Measurements from ENCODE around the gene MYL5. TPM values are rescaled to one million over a fixed set of nuclear protein-coding genes. Genes with fewer than 3 reads are reported as not detected.
A peak's percentile ranks its signal among the peaks of the same experiment; 100 is the strongest.

Gene MYL5
- total RNA-seq, 4 donors from 2014 or later: 4.6 to 9.9 TPM; not detected in 2

DNA sequence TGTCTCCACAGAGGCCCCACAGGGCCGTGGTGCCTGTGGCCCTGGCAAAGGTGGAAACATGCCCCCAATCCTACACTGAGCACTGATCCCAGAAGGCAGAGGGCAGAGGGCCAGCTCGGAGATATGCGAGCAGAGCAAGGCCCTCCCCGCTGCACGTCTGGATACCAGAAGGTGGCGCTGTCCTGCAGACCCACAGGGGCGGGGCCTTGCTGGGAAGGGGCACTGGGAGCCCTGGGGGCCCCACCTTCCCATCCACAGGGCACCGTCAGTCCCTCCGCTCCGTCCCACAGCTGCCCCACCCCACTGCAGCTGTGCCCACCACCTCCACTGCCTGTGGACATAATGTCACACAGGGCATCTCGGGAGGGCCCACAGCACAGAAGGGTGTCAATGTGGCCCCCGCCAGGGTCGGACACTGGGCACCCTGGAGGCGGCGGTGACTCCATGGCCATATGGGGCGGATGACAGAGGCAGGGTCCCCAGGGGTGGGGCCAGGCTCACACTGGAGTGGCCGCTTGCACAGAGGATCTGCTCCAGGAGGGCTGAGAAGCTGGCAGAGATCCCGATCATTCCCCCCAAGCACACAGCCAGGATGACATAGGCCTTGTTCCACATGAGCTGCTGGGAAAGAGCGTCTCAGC, 9.8 kb downstream of the MYL5 start:
- H3K27me3 ChIP-seq: no peaks in the 10 kb centered on the region

DNA sequence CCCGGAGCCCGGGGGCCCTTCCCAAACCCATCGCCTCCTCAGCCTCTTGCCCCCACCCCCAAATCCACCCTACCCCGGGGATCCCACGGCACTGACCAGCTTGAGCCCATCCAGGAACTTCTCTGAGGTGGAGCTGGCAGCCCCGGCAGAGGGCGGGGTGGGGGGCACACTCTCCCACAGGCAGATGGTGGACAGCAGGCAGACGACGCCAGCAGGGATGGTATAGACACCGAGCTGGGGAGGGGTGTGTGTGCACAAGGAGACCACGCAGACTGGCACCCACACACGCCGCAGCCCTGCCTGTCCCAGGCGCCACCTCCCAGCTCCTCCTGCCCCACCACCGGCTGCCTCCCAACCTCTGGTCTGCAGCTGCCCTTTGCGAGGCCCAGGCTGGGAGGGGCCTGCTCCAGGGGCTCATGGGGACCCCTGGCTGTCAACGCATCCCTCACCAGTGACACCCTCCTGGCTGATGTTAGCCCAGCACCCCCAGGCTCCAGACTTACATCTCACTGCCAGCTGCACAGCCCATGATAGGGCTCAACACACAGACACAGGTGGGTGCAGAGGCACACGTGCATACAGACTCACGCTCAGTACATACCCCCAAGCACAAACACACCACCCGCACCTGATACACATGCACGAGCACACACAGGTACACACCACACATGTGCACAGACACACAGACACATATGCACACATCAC, 10.4 kb downstream of the MYL5 start:
- TF ChIP-seq POLR2A (IDR thresholded peaks at IDR 0.05): no peak
- TF ChIP-seq, protein P1, sequence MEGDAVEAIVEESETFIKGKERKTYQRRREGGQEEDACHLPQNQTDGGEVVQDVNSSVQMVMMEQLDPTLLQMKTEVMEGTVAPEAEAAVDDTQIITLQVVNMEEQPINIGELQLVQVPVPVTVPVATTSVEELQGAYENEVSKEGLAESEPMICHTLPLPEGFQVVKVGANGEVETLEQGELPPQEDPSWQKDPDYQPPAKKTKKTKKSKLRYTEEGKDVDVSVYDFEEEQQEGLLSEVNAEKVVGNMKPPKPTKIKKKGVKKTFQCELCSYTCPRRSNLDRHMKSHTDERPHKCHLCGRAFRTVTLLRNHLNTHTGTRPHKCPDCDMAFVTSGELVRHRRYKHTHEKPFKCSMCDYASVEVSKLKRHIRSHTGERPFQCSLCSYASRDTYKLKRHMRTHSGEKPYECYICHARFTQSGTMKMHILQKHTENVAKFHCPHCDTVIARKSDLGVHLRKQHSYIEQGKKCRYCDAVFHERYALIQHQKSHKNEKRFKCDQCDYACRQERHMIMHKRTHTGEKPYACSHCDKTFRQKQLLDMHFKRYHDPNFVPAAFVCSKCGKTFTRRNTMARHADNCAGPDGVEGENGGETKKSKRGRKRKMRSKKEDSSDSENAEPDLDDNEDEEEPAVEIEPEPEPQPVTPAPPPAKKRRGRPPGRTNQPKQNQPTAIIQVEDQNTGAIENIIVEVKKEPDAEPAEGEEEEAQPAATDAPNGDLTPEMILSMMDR (IDR thresholded peaks at IDR 0.05): no peak

More for the DNA sequence above, 9.8 kb downstream of the MYL5 start:
- Histone ChIP-seq H3K36me3 (no peaks in the 10 kb centered on the region), H3K27ac (no peak overlapping the region), H3K4me3 (no peak overlapping the region), H3K9me3 (no peaks in the 10 kb centered on the region), H3K4me1 (peaks cover 0 to 23% of the 10 kb centered on the region in 2 donors)
- TF ChIP-seq, protein P1 (IDR thresholded peaks at IDR 0.05): peak in 2 of 4 experiments; percentile 35 to 42
- TF ChIP-seq POLR2A (IDR thresholded peaks at IDR 0.05): no peak
- no peak for DNase-seq
- intact Hi-C loops (cut with DNase I; ENCODE audit: low total_unique reads): no loop called here

DNA sequence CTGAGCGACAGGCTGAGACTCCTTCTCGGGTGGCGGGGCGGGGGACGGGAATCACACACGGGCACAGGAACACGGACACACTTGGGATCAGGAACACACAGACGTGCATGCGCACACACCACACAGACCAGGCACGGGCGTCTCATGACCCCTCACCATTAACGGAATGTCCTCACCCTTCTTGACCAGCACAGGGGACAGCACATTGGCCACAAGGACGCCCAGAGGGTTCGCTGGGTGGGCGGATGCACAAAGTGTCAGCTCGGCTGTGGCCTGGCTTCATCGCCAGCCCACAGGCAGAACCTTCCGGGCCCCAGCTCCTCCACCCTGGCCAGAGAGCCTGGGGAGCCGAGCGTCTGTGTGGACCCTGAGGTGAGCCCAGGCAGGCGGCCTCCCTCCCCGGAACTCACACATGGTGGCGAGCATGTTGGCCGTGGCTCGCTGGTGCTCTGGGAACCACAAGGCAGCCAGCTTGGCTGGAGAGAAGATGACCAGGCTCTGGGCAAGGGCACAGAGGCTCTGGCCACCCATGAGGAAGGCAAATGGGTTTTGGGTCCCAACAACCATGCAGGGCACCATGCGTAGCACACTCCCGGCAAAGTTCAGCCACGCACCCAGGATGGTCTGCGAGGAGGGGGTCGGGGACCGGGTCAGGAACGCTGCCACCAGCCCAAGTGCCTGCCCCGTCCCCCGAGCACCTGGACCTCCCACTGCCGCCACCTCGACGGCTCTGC, 11.5 kb downstream of the MYL5 start:
- no peaks in the 10 kb centered on the region for H3K27me3 ChIP-seq
- no peak overlapping the region for H3K4me3 ChIP-seq
- H3K27ac ChIP-seq: no peak overlapping the region
- no peak for TF ChIP-seq POLR2A (IDR thresholded peaks at IDR 0.05)
- TF ChIP-seq, protein P1 (IDR thresholded peaks at IDR 0.05): no peak
- H3K4me1 ChIP-seq: peaks cover 0 to 27% of the 10 kb centered on the region in 2 donors
- DNase-seq: no peak
- H3K9me3 ChIP-seq: no peaks in the 10 kb centered on the region
- H3K36me3 ChIP-seq: no peaks in the 10 kb centered on the region
- intact Hi-C loops (cut with DNase I; ENCODE audit: low total_unique reads): no loop called here

More for the DNA sequence above, 10.4 kb downstream of the MYL5 start:
- Histone ChIP-seq H3K27me3 (no peaks in the 10 kb centered on the region), H3K27ac (no peak overlapping the region), H3K4me1 (peaks cover 0 to 27% of the 10 kb centered on the region in 2 donors), H3K36me3 (no peaks in the 10 kb centered on the region), H3K9me3 (no peaks in the 10 kb centered on the region), H3K4me3 (no peak overlapping the region)
- no peak for DNase-seq
- intact Hi-C loops (cut with DNase I; ENCODE audit: low total_unique reads): no loop called here

DNA sequence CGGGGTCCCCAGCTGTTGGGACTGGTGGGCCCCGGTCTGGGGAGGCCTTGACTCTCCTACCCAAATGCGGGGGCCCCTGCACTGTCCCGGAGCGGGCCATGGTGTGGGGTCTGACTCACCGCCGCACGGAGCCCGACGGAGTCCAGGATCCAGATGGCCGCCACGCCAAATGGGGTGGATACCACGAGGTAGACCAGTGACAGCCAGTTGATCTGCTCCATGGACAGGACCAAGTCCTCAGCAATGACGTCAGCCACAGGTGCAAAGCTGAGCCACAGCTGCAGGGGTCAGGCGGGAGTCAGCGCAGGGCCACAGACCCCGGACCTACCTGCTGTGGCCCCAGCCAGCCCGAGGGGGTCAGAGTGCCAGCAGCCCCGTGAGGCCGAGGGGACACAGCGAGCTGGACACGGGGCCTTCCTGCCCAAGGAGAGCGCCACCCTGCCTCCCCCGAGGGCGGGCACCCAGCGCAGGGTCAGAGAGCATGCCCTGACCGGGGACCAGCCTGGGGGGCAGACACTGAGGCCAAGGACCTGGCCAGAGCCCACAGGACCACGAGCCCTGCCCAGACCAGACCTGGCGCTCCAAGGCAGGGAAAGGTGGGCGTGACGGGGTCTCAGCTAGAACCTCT, 12.2 kb downstream of the MYL5 start:
- no peak for DNase-seq
- Histone ChIP-seq H3K27me3 (no peaks in the 10 kb centered on the region), H3K27ac (peak overlapping the region; percentile 77), H3K36me3 (no peaks in the 10 kb centered on the region), H3K9me3 (no peaks in the 10 kb centered on the region), H3K4me1 (peaks cover 0 to 21% of the 10 kb centered on the region in 2 donors), H3K4me3 (no peak overlapping the region)
- TF ChIP-seq, protein P1 (IDR thresholded peaks at IDR 0.05): no peak
- no peak for TF ChIP-seq POLR2A (IDR thresholded peaks at IDR 0.05)
- intact Hi-C loops (cut with DNase I; ENCODE audit: low total_unique reads): no loop called here
